Measurements from ENCODE around the gene KCTD19.
"Not testable (repeated sequence)": the region's sequence is repeated elsewhere in the genome, so short reads cannot be mapped to it uniquely, and the experiment has no call there.

Gene KCTD19

GRCh38 chr16:67326472-67327309, at the start of gene KCTD19, which contains the start of gene LRRC36:
KCTD19 (minus strand) TSS chr16:67326741; CDS start chr16:67326707, 34 bp downstream.
LRRC36 (plus strand) TSS chr16:67326815; CDS start chr16:67326863, 48 bp downstream.
- DNase-seq (ENCODE audit: low read depth) = peak; percentile 28

GRCh38 chr16:67376012-67376411, 49.5 kb upstream of the KCTD19 start:
- DNase-seq (ENCODE audit: low read depth) = not testable (repeated sequence)

- DNase-seq (ENCODE audit: low read depth) = no peak
Observed at GRCh38 chr16:67372664-67373063, 46.1 kb upstream of the KCTD19 start.

- no peak for DNase-seq (ENCODE audit: low read depth)
Observed at GRCh38 chr16:67370661-67371060, 44.1 kb upstream of the KCTD19 start.

GRCh38 chr16:67364600-67365235, 38.2 kb upstream of the KCTD19 start:
- no peak for DNase-seq (ENCODE audit: low read depth)

- no peak for DNase-seq (ENCODE audit: low read depth)
Observed at GRCh38 chr16:67361038-67361437, 34.5 kb upstream of the KCTD19 start.

- not testable (repeated sequence) for DNase-seq (ENCODE audit: low read depth)
Observed at GRCh38 chr16:67359540-67360269, 33.2 kb upstream of the KCTD19 start.

- no peak for DNase-seq (ENCODE audit: low read depth)
Observed at GRCh38 chr16:67357561-67357960, 31.0 kb upstream of the KCTD19 start.

GRCh38 chr16:67356396-67356795, 29.9 kb upstream of the KCTD19 start:
- no peak for DNase-seq (ENCODE audit: low read depth)

- not testable (repeated sequence) for DNase-seq (ENCODE audit: low read depth)
Observed at GRCh38 chr16:67352463-67352862, 25.9 kb upstream of the KCTD19 start.

- DNase-seq (ENCODE audit: low read depth) = no peak
Observed at GRCh38 chr16:67350324-67350723, 23.8 kb upstream of the KCTD19 start.

GRCh38 chr16:67349172-67349571, 22.6 kb upstream of the KCTD19 start:
- no peak for DNase-seq (ENCODE audit: low read depth)

GRCh38 chr16:67346341-67346740, 19.8 kb upstream of the KCTD19 start:
- no peak for DNase-seq (ENCODE audit: low read depth)

- no peak for DNase-seq (ENCODE audit: low read depth)
Observed at GRCh38 chr16:67345401-67345800, 18.9 kb upstream of the KCTD19 start.

- no peak for DNase-seq (ENCODE audit: low read depth)
Observed at GRCh38 chr16:67342616-67343015, 16.1 kb upstream of the KCTD19 start.

- no peak for DNase-seq (ENCODE audit: low read depth)
Observed at GRCh38 chr16:67341250-67341649, 14.7 kb upstream of the KCTD19 start.

GRCh38 chr16:67339453-67339852, 12.9 kb upstream of the KCTD19 start:
- DNase-seq (ENCODE audit: low read depth) = no peak

- no peak for DNase-seq (ENCODE audit: low read depth)
Observed at GRCh38 chr16:67336648-67337047, 10.1 kb upstream of the KCTD19 start.

GRCh38 chr16:67336116-67336515, 9.6 kb upstream of the KCTD19 start:
- no peak for DNase-seq (ENCODE audit: low read depth)

GRCh38 chr16:67333315-67333714, 6.8 kb upstream of the KCTD19 start:
- DNase-seq (ENCODE audit: low read depth) = no peak

- no peak for DNase-seq (ENCODE audit: low read depth)
Observed at GRCh38 chr16:67329901-67330300, 3.4 kb upstream of the KCTD19 start.

- no peak for DNase-seq (ENCODE audit: low read depth)
Observed at GRCh38 chr16:67327743-67328142, 1.2 kb upstream of the KCTD19 start.

- no peak for DNase-seq (ENCODE audit: low read depth)
Observed at GRCh38 chr16:67326115-67326471, 448 bp downstream of the KCTD19 start.

Measured in stimulated activated CD8-positive, alpha-beta memory T cell treated with anti-CD3 and anti-CD28 coated beads, Interleukin-12 subunit alpha, Interleukin-12 subunit beta, amount 100 ng/mL, for 1 hour (primary cell).